ENCODE results near the gene GNB1. TPM values are rescaled to one million over a fixed set of nuclear protein-coding genes. Genes with fewer than 3 reads are reported as not detected.

Gene GNB1
- total and polyA plus RNA-seq, 9 of the 15 experiments (the other 6 are each of a cell fraction or from before 2014, with no cell fraction given): 34.3 to 388 (median 114) TPM

- no peak for TF ChIP-seq IRF1 (CRISPR knock-in tag; IDR thresholded peaks at IDR 0.05; ENCODE audit: borderline replicate concordance)
- TF ChIP-seq XRCC5 (IDR thresholded peaks at IDR 0.05; ENCODE audit: low read depth, low read length): peak; percentile 51
- no peak for TF ChIP-seq ILF3 (IDR thresholded peaks at IDR 0.05; ENCODE audit: borderline replicate concordance)
- no peak for TF ChIP-seq E4F1 (CRISPR knock-in tag; IDR thresholded peaks at IDR 0.05; ENCODE audit: borderline replicate concordance)
- TF ChIP-seq THAP7 (CRISPR knock-in tag; IDR thresholded peaks at IDR 0.05): no peak
- no peak for TF ChIP-seq HDAC2 (IDR thresholded peaks at IDR 0.05)
- no peak for TF ChIP-seq KAT7 (CRISPR knock-in tag; IDR thresholded peaks at IDR 0.05; ENCODE audit: borderline replicate concordance)
- TF ChIP-seq KLF10 (CRISPR knock-in tag; IDR thresholded peaks at IDR 0.05): no peak
- TF ChIP-seq ZC3H8 (IDR thresholded peaks at IDR 0.05): no peak
- no peak for TF ChIP-seq CBX8 (IDR thresholded peaks at IDR 0.05; ENCODE audit: borderline replicate concordance, extremely low read depth, low read depth, low read length, poor library complexity, severe bottlenecking)
- TF ChIP-seq ZNF785 (CRISPR knock-in tag; IDR thresholded peaks at IDR 0.05): no peak
- no peak for TF ChIP-seq PRMT5 (CRISPR knock-in tag; IDR thresholded peaks at IDR 0.05)
- TF ChIP-seq ZNF197 (CRISPR knock-in tag; IDR thresholded peaks at IDR 0.05; ENCODE audit: low read depth): no peak
- TF ChIP-seq ZNF707 (CRISPR knock-in tag; conservative IDR thresholded peaks at IDR 0.05): no peak
- TF ChIP-seq HOMEZ (CRISPR knock-in tag; IDR thresholded peaks at IDR 0.05): no peak
- TF ChIP-seq ZNF609 (CRISPR knock-in tag; IDR thresholded peaks at IDR 0.05; ENCODE audit: borderline replicate concordance): no peak
- peak; percentile 100 for TF ChIP-seq SP1 (CRISPR knock-in tag; IDR thresholded peaks at IDR 0.05)
These were observed 28.6 kb upstream of the GNB1 start (continued) for GRCh38 chr1:1919304-1920056.
